ENCODE data around the gene GPHB5.

GRCh38 chr14:63273129-63273528, 45.6 kb downstream of the GPHB5 start:
- TF ChIP-seq CTCF (conservative IDR thresholded peaks at IDR 0.05; ENCODE audit: low read depth, low read length) (no peak), EZH2 (IDR thresholded peaks at IDR 0.05; ENCODE audit: low read length, unreplicated experiment) (no peak), EZH2phosphoT487 (IDR thresholded peaks at IDR 0.05; ENCODE audit: borderline replicate concordance, low read length) (no peak)

All from PC-3 (cell line).